ENCODE data around the gene WBP4. TPM values are rescaled to one million over a fixed set of nuclear protein-coding genes. Genes with fewer than 3 reads are reported as not detected.
A peak's percentile ranks its signal among the peaks of the same experiment; 100 is the strongest.

The WBP4 gene
- total and polyA plus RNA-seq, 9 of the 15 experiments (the other 6 are each of a cell fraction or from before 2014, with no cell fraction given), result 5.5 to 12.2 (median 7.9) TPM

DNA sequence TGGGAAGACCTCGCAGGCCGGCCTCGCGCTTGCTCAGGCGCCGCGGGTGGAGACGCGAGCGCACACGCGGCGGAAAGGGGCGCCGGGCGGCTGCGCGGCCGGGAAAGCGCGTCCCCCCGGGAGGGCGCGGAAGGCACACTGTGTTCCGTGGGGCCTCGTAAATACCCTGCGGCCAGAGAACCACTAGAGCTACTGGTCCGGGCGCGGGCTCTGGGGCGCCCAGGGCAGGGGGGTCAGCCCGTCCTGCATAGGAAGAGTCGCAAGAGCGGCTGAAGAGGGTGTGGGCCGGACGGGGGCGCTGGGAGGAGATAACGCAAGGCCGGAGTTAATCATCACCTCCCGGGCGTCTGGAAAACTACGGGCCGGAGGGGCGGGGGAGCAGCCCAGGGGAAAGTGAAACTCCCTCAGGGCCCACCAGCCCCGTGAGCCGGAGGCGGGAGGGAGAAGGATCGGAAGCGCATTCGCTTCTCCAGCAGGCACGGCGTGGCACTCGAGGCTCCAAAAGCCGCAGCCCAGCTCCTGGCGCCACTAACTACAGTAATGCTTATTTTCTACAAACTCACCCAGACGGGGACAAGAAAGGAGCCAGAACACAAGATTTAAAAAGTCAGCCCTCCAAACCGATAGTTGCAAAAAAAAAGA lies 1.1 kb upstream of the WBP4 start (continued):
- TF ChIP-seq SP1 (CRISPR knock-in tag; IDR thresholded peaks at IDR 0.05), result 0 out of 2 replicates have a peak, but pooled peaks have one; percentile 63
- TF ChIP-seq, protein P1, sequence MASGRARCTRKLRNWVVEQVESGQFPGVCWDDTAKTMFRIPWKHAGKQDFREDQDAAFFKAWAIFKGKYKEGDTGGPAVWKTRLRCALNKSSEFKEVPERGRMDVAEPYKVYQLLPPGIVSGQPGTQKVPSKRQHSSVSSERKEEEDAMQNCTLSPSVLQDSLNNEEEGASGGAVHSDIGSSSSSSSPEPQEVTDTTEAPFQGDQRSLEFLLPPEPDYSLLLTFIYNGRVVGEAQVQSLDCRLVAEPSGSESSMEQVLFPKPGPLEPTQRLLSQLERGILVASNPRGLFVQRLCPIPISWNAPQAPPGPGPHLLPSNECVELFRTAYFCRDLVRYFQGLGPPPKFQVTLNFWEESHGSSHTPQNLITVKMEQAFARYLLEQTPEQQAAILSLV (tag; IDR thresholded peaks at IDR 0.05), result no peak
- TF ChIP-seq, protein P2, sequence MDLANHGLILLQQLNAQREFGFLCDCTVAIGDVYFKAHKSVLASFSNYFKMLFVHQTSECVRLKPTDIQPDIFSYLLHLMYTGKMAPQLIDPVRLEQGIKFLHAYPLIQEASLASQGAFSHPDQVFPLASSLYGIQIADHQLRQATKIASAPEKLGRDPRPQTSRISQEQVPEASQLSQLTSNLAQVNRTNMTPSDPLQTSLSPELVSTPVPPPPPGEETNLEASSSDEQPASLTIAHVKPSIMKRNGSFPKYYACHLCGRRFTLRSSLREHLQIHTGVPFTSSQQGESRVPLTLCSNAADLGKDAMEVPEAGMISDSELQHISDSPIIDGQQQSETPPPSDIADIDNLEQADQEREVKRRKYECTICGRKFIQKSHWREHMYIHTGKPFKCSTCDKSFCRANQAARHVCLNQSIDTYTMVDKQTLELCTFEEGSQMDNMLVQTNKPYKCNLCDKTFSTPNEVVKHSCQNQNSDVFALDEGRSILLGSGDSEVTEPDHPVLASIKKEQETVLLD (IDR thresholded peaks at IDR 0.05), result no peak
- no peak for TF ChIP-seq NFE2 (IDR thresholded peaks at IDR 0.05; ENCODE audit: low read depth)
- TF ChIP-seq, protein P3, sequence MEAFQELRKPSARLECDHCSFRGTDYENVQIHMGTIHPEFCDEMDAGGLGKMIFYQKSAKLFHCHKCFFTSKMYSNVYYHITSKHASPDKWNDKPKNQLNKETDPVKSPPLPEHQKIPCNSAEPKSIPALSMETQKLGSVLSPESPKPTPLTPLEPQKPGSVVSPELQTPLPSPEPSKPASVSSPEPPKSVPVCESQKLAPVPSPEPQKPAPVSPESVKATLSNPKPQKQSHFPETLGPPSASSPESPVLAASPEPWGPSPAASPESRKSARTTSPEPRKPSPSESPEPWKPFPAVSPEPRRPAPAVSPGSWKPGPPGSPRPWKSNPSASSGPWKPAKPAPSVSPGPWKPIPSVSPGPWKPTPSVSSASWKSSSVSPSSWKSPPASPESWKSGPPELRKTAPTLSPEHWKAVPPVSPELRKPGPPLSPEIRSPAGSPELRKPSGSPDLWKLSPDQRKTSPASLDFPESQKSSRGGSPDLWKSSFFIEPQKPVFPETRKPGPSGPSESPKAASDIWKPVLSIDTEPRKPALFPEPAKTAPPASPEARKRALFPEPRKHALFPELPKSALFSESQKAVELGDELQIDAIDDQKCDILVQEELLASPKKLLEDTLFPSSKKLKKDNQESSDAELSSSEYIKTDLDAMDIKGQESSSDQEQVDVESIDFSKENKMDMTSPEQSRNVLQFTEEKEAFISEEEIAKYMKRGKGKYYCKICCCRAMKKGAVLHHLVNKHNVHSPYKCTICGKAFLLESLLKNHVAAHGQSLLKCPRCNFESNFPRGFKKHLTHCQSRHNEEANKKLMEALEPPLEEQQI (IDR thresholded peaks at IDR 0.05), result no peak
- no peak for TF ChIP-seq ZNF644 (tag; IDR thresholded peaks at IDR 0.05; ENCODE audit: low read depth)
- TF ChIP-seq TSC22D4 (tag; IDR thresholded peaks at IDR 0.05), result no peak
- TF ChIP-seq GABPB1 (CRISPR knock-in tag; IDR thresholded peaks at IDR 0.05), result no peak; the same call in 1 of the 2 replicates
- no peak for TF ChIP-seq HIVEP1 (CRISPR knock-in tag; IDR thresholded peaks at IDR 0.05)
- no peak for TF ChIP-seq FOXK2 (conservative IDR thresholded peaks at IDR 0.05 in 1 of 2, IDR thresholded peaks at IDR 0.05 in 1 of 2; ENCODE audit: low read depth in 2 of 2)
- no peak for TF ChIP-seq CHD2 (IDR thresholded peaks at IDR 0.05; ENCODE audit: low read depth, low read length)
- TF ChIP-seq, protein P4, sequence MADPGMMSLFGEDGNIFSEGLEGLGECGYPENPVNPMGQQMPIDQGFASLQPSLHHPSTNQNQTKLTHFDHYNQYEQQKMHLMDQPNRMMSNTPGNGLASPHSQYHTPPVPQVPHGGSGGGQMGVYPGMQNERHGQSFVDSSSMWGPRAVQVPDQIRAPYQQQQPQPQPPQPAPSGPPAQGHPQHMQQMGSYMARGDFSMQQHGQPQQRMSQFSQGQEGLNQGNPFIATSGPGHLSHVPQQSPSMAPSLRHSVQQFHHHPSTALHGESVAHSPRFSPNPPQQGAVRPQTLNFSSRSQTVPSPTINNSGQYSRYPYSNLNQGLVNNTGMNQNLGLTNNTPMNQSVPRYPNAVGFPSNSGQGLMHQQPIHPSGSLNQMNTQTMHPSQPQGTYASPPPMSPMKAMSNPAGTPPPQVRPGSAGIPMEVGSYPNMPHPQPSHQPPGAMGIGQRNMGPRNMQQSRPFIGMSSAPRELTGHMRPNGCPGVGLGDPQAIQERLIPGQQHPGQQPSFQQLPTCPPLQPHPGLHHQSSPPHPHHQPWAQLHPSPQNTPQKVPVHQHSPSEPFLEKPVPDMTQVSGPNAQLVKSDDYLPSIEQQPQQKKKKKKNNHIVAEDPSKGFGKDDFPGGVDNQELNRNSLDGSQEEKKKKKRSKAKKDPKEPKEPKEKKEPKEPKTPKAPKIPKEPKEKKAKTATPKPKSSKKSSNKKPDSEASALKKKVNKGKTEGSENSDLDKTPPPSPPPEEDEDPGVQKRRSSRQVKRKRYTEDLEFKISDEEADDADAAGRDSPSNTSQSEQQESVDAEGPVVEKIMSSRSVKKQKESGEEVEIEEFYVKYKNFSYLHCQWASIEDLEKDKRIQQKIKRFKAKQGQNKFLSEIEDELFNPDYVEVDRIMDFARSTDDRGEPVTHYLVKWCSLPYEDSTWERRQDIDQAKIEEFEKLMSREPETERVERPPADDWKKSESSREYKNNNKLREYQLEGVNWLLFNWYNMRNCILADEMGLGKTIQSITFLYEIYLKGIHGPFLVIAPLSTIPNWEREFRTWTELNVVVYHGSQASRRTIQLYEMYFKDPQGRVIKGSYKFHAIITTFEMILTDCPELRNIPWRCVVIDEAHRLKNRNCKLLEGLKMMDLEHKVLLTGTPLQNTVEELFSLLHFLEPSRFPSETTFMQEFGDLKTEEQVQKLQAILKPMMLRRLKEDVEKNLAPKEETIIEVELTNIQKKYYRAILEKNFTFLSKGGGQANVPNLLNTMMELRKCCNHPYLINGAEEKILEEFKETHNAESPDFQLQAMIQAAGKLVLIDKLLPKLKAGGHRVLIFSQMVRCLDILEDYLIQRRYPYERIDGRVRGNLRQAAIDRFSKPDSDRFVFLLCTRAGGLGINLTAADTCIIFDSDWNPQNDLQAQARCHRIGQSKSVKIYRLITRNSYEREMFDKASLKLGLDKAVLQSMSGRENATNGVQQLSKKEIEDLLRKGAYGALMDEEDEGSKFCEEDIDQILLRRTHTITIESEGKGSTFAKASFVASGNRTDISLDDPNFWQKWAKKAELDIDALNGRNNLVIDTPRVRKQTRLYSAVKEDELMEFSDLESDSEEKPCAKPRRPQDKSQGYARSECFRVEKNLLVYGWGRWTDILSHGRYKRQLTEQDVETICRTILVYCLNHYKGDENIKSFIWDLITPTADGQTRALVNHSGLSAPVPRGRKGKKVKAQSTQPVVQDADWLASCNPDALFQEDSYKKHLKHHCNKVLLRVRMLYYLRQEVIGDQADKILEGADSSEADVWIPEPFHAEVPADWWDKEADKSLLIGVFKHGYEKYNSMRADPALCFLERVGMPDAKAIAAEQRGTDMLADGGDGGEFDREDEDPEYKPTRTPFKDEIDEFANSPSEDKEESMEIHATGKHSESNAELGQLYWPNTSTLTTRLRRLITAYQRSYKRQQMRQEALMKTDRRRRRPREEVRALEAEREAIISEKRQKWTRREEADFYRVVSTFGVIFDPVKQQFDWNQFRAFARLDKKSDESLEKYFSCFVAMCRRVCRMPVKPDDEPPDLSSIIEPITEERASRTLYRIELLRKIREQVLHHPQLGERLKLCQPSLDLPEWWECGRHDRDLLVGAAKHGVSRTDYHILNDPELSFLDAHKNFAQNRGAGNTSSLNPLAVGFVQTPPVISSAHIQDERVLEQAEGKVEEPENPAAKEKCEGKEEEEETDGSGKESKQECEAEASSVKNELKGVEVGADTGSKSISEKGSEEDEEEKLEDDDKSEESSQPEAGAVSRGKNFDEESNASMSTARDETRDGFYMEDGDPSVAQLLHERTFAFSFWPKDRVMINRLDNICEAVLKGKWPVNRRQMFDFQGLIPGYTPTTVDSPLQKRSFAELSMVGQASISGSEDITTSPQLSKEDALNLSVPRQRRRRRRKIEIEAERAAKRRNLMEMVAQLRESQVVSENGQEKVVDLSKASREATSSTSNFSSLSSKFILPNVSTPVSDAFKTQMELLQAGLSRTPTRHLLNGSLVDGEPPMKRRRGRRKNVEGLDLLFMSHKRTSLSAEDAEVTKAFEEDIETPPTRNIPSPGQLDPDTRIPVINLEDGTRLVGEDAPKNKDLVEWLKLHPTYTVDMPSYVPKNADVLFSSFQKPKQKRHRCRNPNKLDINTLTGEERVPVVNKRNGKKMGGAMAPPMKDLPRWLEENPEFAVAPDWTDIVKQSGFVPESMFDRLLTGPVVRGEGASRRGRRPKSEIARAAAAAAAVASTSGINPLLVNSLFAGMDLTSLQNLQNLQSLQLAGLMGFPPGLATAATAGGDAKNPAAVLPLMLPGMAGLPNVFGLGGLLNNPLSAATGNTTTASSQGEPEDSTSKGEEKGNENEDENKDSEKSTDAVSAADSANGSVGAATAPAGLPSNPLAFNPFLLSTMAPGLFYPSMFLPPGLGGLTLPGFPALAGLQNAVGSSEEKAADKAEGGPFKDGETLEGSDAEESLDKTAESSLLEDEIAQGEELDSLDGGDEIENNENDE (IDR thresholded peaks at IDR 0.05; ENCODE audit: low read depth, low read length), result no peak

Data from K562 (cell line).